Measurements from ENCODE around the gene PLXNB1.

Gene PLXNB1

GRCh38 chr3:48420561-48420960 lies 9.3 kb downstream of the PLXNB1 start:
- Histone ChIP-seq H3K27me3 (ENCODE audit: control insufficient read depth in 5 of 5, insufficient read depth in 4 of 5, low read length in 5 of 5) (no peaks in the 10 kb centered on the region), H3K9me3 (ENCODE audit: control insufficient read depth in 5 of 5, low read length in 5 of 5) (no peaks in the 10 kb centered on the region), H3K27ac (ENCODE audit: low read depth, low read length) (no peak overlapping the region), H3K36me3 (ENCODE audit: control insufficient read depth in 5 of 5, insufficient read depth in 5 of 5, low read length in 5 of 5) (peaks cover 0 to 52% (median 40%) of the 10 kb centered on the region in 5 donors), H3K9ac (ENCODE audit: low read length in 5 of 5) (no peak overlapping the region), H3K4me1 (ENCODE audit: control insufficient read depth in 5 of 5, insufficient read depth in 5 of 5, low read length in 5 of 5) (peaks cover 0 to 37% (median 22%) of the 10 kb centered on the region in 5 donors), H3K4me3 (ENCODE audit: low read depth in 1 of 5, low read length in 5 of 5) (no peak overlapping the region)

- Histone ChIP-seq H3K9ac (ENCODE audit: low read length in 5 of 5) (no peak overlapping the region), H3K27ac (ENCODE audit: low read depth, low read length) (no peak overlapping the region), H3K36me3 (ENCODE audit: control insufficient read depth in 5 of 5, insufficient read depth in 5 of 5, low read length in 5 of 5) (peaks cover 0 to 62% (median 50%) of the 10 kb centered on the region in 5 donors), H3K4me3 (ENCODE audit: low read depth in 1 of 5, low read length in 5 of 5) (no peak overlapping the region), H3K27me3 (ENCODE audit: control insufficient read depth in 5 of 5, insufficient read depth in 4 of 5, low read length in 5 of 5) (no peaks in the 10 kb centered on the region), H3K4me1 (ENCODE audit: control insufficient read depth in 5 of 5, insufficient read depth in 5 of 5, low read length in 5 of 5) (peaks cover 0 to 28% (median 13%) of the 10 kb centered on the region in 5 donors), H3K9me3 (ENCODE audit: control insufficient read depth in 5 of 5, low read length in 5 of 5) (no peaks in the 10 kb centered on the region)
Observed at GRCh38 chr3:48419597-48419996, 10.3 kb downstream of the PLXNB1 start.

DNA sequence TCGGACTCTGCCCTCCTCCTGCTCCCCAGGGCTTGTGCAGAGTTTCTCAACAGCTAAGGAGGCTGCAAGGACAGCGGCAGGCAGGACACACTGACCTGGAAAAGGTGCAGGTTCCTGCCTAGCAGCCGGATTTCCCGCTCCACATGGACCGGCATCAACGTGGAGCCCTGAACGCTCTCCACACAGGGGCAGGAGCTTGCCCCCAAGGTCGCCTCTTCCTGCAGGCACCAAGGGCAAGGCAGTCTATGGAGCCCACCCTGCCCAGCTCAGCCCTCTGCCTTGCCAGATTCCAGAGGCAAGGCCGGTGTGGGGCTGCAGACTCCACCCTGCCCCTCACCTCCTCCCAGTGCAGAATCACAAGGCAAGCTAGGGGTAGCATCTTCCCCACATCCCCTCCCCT lies 10.7 kb downstream of the PLXNB1 start:
- peaks cover 0 to 25% (median 13%) of the 10 kb centered on the region in 5 donors for H3K4me1 ChIP-seq (ENCODE audit: control insufficient read depth in 5 of 5, insufficient read depth in 5 of 5, low read length in 5 of 5)
- peaks cover 0 to 65% (median 54%) of the 10 kb centered on the region in 5 donors for H3K36me3 ChIP-seq (ENCODE audit: control insufficient read depth in 5 of 5, insufficient read depth in 5 of 5, low read length in 5 of 5)
- H3K27ac ChIP-seq (ENCODE audit: low read depth, low read length) = no peak overlapping the region

GRCh38 chr3:48418651-48419050 lies 11.2 kb downstream of the PLXNB1 start:
- H3K9me3 ChIP-seq (ENCODE audit: control insufficient read depth in 5 of 5, low read length in 5 of 5) = no peaks in the 10 kb centered on the region
- H3K27ac ChIP-seq (ENCODE audit: low read depth, low read length) = no peak overlapping the region
- peaks cover 0 to 20% (median 12%) of the 10 kb centered on the region in 5 donors for H3K4me1 ChIP-seq (ENCODE audit: control insufficient read depth in 5 of 5, insufficient read depth in 5 of 5, low read length in 5 of 5)
- H3K27me3 ChIP-seq (ENCODE audit: control insufficient read depth in 5 of 5, insufficient read depth in 4 of 5, low read length in 5 of 5) = no peaks in the 10 kb centered on the region
- no peak overlapping the region for H3K4me3 ChIP-seq (ENCODE audit: low read depth in 1 of 5, low read length in 5 of 5)
- peaks cover 0 to 65% (median 59%) of the 10 kb centered on the region in 5 donors for H3K36me3 ChIP-seq (ENCODE audit: control insufficient read depth in 5 of 5, insufficient read depth in 5 of 5, low read length in 5 of 5)
- H3K9ac ChIP-seq (ENCODE audit: low read length in 5 of 5) = no peak overlapping the region

More for the DNA sequence above, 10.7 kb downstream of the PLXNB1 start:
- Histone ChIP-seq H3K4me3 (ENCODE audit: low read depth in 1 of 5, low read length in 5 of 5) (no peak overlapping the region), H3K9ac (ENCODE audit: low read length in 5 of 5) (no peak overlapping the region), H3K9me3 (ENCODE audit: control insufficient read depth in 5 of 5, low read length in 5 of 5) (no peaks in the 10 kb centered on the region), H3K27me3 (ENCODE audit: control insufficient read depth in 5 of 5, insufficient read depth in 4 of 5, low read length in 5 of 5) (no peaks in the 10 kb centered on the region)

- no peak overlapping the region for H3K27ac ChIP-seq (ENCODE audit: low read depth, low read length)
- H3K9ac ChIP-seq (ENCODE audit: low read length in 5 of 5) = no peak overlapping the region
- peaks cover 0 to 15% (median 6%) of the 10 kb centered on the region in 5 donors for H3K4me1 ChIP-seq (ENCODE audit: control insufficient read depth in 5 of 5, insufficient read depth in 5 of 5, low read length in 5 of 5)
- no peaks in the 10 kb centered on the region for H3K9me3 ChIP-seq (ENCODE audit: control insufficient read depth in 5 of 5, low read length in 5 of 5)
- H3K27me3 ChIP-seq (ENCODE audit: control insufficient read depth in 5 of 5, insufficient read depth in 4 of 5, low read length in 5 of 5) = no peaks in the 10 kb centered on the region
- H3K36me3 ChIP-seq (ENCODE audit: control insufficient read depth in 5 of 5, insufficient read depth in 5 of 5, low read length in 5 of 5) = peaks cover 0 to 70% (median 60%) of the 10 kb centered on the region in 5 donors
- no peak overlapping the region for H3K4me3 ChIP-seq (ENCODE audit: low read depth in 1 of 5, low read length in 5 of 5)
Observed at GRCh38 chr3:48418140-48418539, 11.7 kb downstream of the PLXNB1 start.

- H3K4me1 ChIP-seq (ENCODE audit: control insufficient read depth in 5 of 5, insufficient read depth in 5 of 5, low read length in 5 of 5) = peaks cover 0 to 10% (median 3%) of the 10 kb centered on the region in 5 donors
- H3K9ac ChIP-seq (ENCODE audit: low read length in 5 of 5) = no peak overlapping the region
- H3K27me3 ChIP-seq (ENCODE audit: control insufficient read depth in 5 of 5, insufficient read depth in 4 of 5, low read length in 5 of 5) = no peaks in the 10 kb centered on the region
- H3K27ac ChIP-seq (ENCODE audit: low read depth, low read length) = no peak overlapping the region
- H3K9me3 ChIP-seq (ENCODE audit: control insufficient read depth in 5 of 5, low read length in 5 of 5) = no peaks in the 10 kb centered on the region
- no peak overlapping the region for H3K4me3 ChIP-seq (ENCODE audit: low read depth in 1 of 5, low read length in 5 of 5)
- peaks cover 0 to 76% (median 65%) of the 10 kb centered on the region in 5 donors for H3K36me3 ChIP-seq (ENCODE audit: control insufficient read depth in 5 of 5, insufficient read depth in 5 of 5, low read length in 5 of 5)
Observed at GRCh38 chr3:48417529-48418108, 12.3 kb downstream of the PLXNB1 start.

- H3K4me3 ChIP-seq (ENCODE audit: low read depth in 1 of 5, low read length in 5 of 5) = no peak overlapping the region
- no peak overlapping the region for H3K9ac ChIP-seq (ENCODE audit: low read length in 5 of 5)
- H3K27me3 ChIP-seq (ENCODE audit: control insufficient read depth in 5 of 5, insufficient read depth in 4 of 5, low read length in 5 of 5) = no peaks in the 10 kb centered on the region
- peaks cover 0 to 10% (median 3%) of the 10 kb centered on the region in 5 donors for H3K4me1 ChIP-seq (ENCODE audit: control insufficient read depth in 5 of 5, insufficient read depth in 5 of 5, low read length in 5 of 5)
- H3K9me3 ChIP-seq (ENCODE audit: control insufficient read depth in 5 of 5, low read length in 5 of 5) = no peaks in the 10 kb centered on the region
- peaks cover 0 to 86% (median 75%) of the 10 kb centered on the region in 5 donors for H3K36me3 ChIP-seq (ENCODE audit: control insufficient read depth in 5 of 5, insufficient read depth in 5 of 5, low read length in 5 of 5)
- H3K27ac ChIP-seq (ENCODE audit: low read depth, low read length) = no peak overlapping the region
Observed at GRCh38 chr3:48416546-48416945, 13.3 kb downstream of the PLXNB1 start.

- Histone ChIP-seq H3K4me1 (ENCODE audit: control insufficient read depth in 5 of 5, insufficient read depth in 5 of 5, low read length in 5 of 5) (peaks cover 0 to 10% (median 3%) of the 10 kb centered on the region in 5 donors), H3K9ac (ENCODE audit: low read length in 5 of 5) (no peak overlapping the region), H3K36me3 (ENCODE audit: control insufficient read depth in 5 of 5, insufficient read depth in 5 of 5, low read length in 5 of 5) (peaks cover 0 to 91% (median 80%) of the 10 kb centered on the region in 5 donors), H3K27ac (ENCODE audit: low read depth, low read length) (no peak overlapping the region), H3K27me3 (ENCODE audit: control insufficient read depth in 5 of 5, insufficient read depth in 4 of 5, low read length in 5 of 5) (no peaks in the 10 kb centered on the region), H3K9me3 (ENCODE audit: control insufficient read depth in 5 of 5, low read length in 5 of 5) (no peaks in the 10 kb centered on the region), H3K4me3 (ENCODE audit: low read depth in 1 of 5, low read length in 5 of 5) (no peak overlapping the region)
Observed at GRCh38 chr3:48416091-48416505, 13.8 kb downstream of the PLXNB1 start.

DNA sequence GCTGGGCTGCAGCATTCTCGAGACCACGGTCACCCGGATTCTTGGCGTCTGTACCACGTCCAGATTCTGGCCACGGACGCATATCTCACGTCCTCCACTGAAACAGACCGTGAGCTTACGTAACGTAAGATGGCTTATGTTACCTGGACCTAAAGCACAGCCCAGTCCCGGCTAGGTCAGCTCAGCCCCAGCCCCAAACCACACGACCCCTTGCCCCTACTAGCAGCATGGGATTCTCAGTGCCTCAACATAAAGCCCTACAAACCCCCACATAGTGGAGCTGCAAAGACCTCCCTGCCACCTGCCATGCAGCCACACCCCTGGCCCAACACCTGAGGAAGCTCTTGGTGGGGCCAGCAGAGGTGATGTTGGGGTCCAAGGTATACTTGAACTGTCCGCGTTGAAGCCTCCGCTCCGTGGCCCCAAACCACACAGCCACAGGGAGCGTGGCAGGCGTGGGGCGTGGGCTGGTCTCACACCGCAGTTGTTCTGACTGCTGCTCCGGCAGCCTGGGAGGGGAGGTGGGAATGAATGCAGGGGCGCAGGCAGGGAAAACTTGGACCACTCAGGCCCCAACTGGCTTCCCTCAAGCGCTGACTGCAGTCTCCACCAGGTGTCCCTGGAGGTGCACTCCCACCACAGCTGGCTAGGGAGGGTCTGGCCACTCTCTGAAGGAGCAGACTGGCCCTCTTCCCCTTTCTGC lies 14.5 kb downstream of the PLXNB1 start:
- Histone ChIP-seq H3K27me3 (ENCODE audit: control insufficient read depth in 5 of 5, insufficient read depth in 4 of 5, low read length in 5 of 5) (no peaks in the 10 kb centered on the region), H3K36me3 (ENCODE audit: control insufficient read depth in 5 of 5, insufficient read depth in 5 of 5, low read length in 5 of 5) (peaks cover 0 to 95% (median 84%) of the 10 kb centered on the region in 5 donors), H3K9ac (ENCODE audit: low read length in 5 of 5) (no peak overlapping the region), H3K27ac (ENCODE audit: low read depth, low read length) (no peak overlapping the region), H3K9me3 (ENCODE audit: control insufficient read depth in 5 of 5, low read length in 5 of 5) (no peaks in the 10 kb centered on the region), H3K4me3 (ENCODE audit: low read depth in 1 of 5, low read length in 5 of 5) (no peak overlapping the region), H3K4me1 (ENCODE audit: control insufficient read depth in 5 of 5, insufficient read depth in 5 of 5, low read length in 5 of 5) (peaks cover 0 to 10% (median 3%) of the 10 kb centered on the region in 5 donors)

All from subcutaneous abdominal adipose tissue (tissue), 5 donors.